Measurements from ENCODE around the gene OR8H2.
"Not testable (repeated sequence)": the region's sequence is repeated elsewhere in the genome, so short reads cannot be mapped to it uniquely, and the experiment has no call there.

The OR8H2 gene, protein sequence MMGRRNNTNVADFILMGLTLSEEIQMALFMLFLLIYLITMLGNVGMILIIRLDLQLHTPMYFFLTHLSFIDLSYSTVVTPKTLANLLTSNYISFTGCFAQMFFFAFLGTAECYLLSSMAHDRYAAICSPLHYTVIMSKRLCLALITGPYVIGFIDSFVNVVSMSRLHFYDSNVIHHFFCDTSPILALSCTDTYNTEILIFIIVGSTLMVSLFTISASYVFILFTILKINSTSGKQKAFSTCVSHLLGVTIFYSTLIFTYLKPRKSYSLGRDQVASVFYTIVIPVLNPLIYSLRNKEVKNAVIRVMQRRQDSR

DNA sequence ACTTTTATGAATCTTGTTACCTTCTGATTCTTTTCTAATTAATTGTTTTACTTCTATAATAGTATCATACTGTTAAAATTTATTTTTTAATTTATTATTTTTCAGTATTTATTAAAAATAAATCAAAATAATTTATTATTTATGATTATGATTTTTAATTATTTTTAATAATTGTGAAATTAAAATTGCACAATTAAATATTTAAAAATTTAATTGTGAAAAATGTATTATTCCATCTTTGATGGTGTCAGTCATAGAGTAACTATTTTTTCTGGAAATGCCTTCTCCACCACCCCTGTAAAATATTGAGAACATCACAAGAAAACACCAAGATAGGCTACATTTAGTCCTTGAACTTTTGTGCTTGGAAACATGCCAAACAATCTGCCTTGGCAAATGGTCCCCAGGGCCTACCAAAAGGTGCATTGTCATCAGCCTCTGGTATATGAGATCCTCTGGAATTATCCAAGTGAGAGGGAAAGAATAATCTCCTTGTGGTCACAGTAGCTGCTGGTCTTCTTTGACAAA is at the start of gene OR8H2:
Gene OR8H2, plus strand, starts transcription at position 478 of the 528 bp plus-strand sequence. CDS start 1,356 bp downstream, outside the sequence.
- DNase-seq: no peak

DNA sequence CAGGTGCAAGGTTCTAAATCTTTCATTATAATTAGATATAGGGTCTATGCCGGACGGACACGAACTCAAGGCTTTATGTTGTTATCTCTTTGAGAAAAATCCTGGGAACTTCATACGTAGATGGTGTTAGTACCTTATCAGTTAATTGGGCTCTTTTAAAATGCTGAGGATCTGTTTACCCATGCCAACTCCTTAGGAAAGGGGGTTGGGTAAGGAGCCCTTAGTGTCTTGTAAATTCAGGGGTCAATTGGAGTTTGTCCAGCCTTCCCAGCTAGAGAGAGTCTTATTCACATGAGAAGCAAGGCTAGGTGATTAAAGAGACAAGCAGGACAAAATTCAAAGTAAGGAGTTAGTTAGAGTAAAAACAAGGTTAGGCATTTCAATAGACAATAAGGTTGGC is 47.1 kb upstream of the OR8H2 start:
- DNase-seq: not testable (repeated sequence)

DNA sequence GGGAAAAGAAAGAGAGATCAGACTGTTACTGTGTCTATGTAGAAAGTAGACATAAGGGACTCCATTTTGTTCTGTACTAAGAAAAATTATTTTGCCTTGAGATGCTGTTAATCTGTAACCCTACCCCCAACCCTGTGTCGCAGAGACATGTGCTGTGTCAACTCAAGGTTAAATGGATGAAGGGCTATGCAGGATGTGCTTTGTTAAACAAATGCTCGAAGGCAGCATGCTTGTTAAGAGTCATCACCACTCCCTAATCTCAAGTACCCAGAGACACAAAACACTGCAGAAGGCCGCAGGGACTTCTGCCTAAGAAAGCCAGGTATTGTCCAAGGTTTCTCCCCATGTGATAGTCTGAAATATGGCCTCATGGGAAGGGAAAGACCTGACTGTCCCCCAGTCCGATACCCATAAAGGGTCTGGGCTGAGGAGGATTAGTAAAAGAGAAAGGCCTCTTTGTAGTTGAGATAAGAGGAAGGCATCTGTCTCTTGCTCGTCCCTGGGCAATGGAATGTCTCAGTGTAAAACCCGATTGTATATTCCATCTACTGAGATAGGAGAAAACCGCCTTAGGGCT is 45.7 kb upstream of the OR8H2 start:
- not testable (repeated sequence) for DNase-seq

DNA sequence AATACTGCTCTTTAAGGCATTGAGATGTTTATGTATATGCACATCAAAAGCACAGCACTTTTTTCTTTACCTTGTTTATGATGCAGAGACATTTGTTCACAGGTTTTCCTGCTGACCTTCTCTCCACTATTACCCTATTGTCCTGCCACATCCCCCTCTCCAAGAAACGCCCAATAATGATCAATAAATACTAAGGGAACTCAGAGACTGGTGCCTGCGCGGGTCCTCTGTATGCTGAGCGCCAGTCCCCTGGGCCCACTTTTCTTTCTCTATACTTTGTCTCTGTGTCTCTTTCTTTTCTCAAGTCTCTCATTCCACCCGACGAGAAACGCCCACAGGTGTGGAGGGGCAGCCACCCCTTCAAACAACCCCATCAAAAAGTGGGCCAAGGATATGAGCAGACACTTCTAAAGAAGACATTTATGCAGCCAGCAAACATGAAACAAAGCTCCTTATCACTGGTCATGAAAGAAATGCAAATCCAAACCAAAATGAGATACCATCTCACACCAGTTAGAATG is 45.2 kb upstream of the OR8H2 start:
- not testable (repeated sequence) for DNase-seq

DNA sequence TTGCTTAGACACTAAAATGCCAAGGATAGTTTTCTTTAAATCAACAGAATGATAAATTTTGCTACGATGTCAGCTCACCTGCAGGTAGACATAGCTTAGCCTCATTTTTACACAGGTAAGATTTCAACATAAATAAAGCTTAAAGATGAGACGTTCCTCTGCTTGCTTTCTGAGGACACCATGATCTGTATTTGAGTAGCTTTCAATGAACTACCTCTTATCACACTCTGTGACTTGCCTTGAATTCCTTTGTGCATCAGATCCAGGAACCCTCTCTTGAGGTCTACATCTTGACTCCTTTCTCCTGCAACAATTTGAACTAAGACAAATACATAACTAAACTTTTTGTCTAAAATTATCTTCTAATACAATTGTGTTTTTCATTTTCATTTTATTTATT is 36.5 kb upstream of the OR8H2 start:
- no peak for DNase-seq

DNA sequence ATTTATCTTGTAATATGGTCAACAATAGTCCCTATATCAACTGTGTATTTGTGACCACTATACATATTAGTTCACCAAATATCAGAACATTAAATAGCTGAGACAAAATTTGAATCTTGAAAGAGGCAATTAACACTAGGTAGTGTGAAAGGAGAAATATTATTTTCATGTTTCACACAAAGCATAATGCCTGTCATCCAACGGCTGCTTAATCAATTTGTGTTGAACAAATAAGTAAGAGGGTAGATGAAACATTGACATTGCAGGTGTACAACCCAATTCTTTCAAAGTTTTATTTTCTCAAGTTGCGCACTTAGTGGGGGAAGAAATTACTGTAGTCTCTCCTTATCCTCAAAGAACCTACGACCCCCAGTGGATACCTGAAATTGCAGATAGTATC is 13.8 kb upstream of the OR8H2 start:
- no peak for DNase-seq

DNA sequence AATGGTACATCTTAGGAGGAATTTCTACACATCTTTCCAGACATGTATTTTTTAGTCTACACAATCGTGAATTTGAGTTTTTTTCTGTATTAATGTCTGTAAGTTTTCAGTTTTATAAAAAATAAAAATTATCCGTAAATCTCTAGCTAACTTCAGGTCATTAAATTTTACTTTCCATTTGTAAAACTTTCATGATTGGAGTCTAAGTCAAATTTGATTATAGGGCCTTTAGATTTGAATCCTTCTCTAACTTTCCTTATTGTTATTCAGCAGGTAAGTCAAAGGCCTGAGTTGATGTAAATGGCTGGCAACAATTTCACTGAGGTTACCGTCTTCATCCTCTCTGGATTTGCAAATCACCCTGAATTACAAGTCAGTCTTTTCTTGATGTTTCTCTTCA is 10.5 kb upstream of the OR8H2 start, which contains the start of gene OR8I2:
Gene OR8I2, plus strand, starts transcription at position 301 of the 400 bp plus-strand sequence. Its CDS starts 0 bp downstream, at position 301.
- DNase-seq: no peak

DNA sequence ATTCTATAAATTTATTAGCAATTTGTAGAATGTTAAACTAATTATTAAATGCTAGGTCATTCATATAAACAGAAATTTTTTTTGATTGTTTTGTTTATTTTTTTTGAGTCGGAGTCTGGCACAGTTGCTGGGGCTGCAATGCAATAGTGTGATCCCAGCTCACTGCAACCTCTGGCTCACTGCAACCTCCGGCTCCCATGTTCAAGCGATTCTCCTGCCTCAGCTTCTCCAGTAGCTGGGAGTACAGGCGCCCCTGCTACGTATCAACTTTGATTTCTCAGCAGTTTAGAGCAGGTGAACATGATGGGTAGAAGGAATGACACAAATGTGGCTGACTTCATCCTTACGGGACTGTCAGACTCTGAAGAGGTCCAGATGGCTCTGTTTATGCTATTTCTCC is 18.6 kb downstream of the OR8H2 start, which contains the start of gene OR8H3:
Gene OR8H3, plus strand, starts transcription at position 301 of the 400 bp plus-strand sequence. Its CDS starts 0 bp downstream, at position 301.
- DNase-seq: no peak

DNA sequence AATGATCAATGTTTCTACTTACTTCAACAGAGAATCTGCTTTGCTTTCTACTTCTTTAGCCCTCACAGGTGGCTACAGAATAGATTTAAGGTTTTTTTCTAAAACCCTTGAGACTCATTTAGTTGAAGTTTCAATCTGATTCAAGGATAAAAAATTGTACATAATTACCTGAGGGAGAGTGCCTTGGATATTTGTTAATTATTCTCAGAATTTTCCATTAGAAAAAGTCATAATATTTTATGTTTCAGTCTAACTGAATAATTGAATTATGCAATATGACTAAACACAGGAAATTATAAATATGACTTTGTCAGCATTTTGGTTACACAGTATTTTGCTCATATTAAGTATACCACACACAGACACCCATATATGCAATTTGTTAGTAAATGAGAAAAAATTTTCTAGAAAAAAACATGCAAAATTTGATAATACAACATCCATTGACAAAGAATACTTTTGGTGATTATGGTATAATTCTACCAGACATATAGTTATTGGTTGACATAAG is 36.7 kb downstream of the OR8H2 start, which contains the start of gene OR8J3:
Gene OR8J3, minus strand, starts transcription at position 51 of the 511 bp plus-strand sequence. CDS start 2,483 bp downstream, outside the sequence.
- DNase-seq: no peak

DNA sequence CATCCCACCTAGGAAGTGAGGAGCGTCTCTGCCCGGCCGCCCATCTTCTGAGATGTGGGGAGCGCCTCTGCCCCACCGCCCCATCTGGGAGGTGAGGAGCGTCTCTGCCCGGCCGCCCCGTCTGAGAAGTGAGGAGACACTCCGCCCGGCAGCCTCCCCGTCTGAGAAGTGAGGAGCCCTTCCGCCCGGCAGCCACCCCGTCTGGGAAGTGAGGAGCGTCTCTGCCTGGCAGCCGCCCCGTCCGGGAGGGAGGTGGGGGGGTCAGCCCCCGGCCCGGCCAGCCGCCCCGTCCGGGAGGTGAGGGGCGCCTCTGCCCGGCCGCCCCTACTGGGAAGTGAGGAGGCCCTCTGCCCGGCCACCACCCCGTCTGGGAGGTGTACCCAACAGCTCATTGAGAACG is 40.2 kb downstream of the OR8H2 start:
- DNase-seq: not testable (repeated sequence)

DNA sequence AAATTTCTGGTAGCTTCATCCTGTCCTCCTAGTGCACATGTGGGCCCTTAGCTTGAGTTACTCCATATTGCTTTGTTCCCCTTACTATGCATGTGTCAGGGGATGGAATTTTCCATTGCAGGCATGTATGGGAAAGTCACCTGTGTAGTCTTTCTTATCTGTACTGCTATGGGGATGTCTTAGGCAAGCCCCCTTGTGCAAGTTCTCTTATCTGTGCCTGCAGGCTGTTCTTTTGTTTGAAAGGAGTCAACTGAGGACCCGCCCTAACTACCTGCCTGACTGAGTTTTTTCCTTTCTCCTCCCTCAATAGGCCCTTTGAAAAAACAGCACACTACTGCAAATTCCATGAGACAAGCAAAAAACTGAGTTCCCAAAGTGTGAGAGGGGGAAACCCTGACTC is 47.9 kb downstream of the OR8H2 start:
- DNase-seq: no peak

DNA sequence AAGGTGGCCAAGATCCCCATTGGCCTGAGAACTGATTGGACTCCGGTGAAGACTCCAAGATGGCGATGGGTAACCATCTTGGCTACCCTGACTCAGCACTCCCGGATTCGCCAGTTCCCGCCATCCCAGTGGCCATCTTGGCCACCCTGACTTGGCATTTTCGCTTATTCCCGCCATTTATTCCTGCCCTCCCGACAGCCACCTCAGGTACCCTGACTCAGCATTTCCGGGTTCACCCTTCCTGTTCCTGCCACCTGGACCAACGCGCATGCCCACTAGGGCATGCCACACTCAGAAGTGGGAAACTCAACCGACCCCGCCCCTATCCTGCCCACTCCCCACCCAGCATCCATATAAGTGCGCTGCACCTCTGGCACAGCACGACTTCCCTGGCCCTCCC is 48.8 kb downstream of the OR8H2 start:
- no peak for DNase-seq

Measured in NCI-H2081 treated with DMSO at 0.1 percent for 48 hours (cell line).